CD4-positive, alpha-beta T cell treated with Interleukin-15 for 4 hours (primary cell): ENCODE measurements around the gene RAP2C.

ENCODE experiments used
- DNase-seq: peaks from one replicate; pipeline ENCODE4 v3.0.0-alpha.2; 2020; ENCODE audit warnings: low spot score

The RAP2C gene

DNA sequence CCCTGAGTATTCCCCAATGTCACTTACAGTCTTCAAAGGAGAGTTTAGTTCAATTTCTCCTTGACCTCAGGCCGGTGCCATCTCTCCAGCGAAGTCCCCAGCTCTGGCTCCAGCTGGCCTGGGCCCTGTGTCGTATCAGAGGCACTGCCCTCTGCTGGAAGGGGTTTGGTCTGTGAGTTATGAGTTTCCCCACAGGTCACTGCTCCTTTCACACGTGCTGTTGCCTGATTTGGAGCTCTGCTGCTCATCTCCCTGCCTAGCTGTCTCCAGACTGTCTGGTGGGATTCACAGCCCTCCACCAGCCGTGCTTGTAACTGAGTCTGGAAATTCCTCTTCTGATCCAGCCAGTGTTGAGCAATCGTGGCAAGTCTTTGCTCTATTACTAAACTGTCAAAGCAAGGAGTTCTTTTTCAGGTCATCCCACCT is at the start of gene RAP2C:
RAP2C (minus strand) TSS at position 105 of the 426 bp plus-strand sequence. CDS start 2,179 bp downstream, outside the sequence.
- DNase-seq = peak; percentile 66

DNA sequence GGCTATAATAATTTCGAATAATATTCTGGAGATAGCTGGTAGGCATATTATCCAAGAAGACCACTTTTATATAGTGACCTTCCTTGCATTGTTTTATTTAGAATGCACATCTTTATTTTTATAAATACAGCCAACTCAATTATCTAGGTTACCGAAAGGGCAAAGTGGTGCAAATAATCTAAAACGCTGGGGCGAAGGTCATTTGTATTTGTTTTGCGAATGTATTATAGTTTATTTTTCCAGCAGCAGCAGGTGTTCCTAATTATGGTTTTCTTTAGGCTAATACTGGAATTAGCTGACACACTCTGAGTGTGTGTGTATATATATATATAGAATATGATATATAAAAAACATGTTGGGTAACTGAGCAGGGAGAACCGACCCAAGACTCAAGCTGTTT is 48.1 kb upstream of the RAP2C start:
- no peak for DNase-seq

DNA sequence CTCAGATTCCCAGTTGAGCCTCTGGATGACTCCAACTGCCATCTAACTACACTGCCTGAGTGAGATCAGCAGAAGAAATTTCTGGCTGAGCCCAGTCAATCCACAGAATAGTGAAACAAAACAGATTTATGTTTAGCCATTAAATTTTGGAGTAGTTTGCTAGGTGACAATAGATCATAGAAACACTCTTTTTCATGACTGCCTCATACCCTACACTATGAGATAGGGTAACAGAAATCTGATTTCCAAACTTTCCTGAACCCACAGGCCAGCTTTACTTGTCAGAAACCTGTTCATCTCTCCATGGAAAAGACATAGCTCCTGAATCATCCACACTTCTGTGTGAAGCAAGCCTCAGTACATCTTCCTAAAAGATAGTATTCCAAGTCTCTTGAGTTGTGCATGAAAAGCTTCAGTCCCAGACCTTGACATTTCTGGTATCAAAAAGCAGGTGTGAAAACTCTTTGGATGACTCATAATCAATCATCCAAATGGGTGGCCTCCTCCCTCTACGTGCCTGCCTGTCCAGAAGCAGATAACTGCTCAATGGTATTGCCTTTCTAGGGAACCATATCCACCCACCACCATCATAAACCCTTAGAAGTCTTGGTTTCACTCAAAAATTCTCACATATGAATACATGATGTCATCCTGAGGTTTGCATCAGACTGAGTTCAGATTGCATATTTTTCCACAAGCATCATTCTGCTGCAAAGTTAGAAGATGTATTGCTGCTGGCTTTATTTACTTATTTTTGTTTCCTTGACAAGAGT is 47.5 kb upstream of the RAP2C start:
- no peak for DNase-seq

DNA sequence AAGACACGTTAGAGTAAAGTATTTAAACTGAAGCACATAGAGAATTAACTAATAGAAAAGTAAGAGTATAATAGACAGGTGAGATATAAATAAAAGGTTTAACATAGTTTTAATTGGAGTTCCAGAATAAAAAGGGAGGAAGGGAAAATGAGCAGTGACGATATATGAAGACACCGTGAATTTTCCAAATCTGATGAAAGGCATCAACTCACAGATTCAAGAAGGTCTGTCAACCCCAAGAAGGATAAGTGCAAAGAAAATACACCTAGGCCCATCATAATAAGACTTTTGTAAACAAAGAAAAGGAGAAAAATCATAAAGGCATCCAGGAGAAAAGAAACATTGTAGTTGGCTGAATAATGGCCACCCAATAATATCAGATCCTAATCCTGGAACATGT is 43.9 kb upstream of the RAP2C start:
- no peak for DNase-seq

DNA sequence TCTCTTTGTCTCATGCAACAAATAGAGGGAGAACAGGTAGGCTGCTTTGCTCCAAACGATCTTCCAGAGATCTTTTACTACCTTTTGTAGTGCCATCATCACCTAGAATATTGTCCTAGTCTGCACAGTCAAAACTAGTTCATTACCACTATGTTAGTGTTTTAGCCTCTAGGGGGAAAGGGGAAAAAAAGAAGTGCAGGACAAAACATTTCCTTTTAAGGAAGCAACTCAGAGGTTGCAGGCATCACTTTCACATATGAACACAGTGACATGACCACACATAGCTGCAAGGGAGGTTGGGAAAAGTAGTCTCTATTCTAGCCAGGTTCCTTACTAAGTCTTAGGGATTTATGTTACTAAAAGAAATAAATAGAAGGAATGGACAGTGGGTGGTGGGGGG is 39.3 kb upstream of the RAP2C start:
- DNase-seq = no peak

DNA sequence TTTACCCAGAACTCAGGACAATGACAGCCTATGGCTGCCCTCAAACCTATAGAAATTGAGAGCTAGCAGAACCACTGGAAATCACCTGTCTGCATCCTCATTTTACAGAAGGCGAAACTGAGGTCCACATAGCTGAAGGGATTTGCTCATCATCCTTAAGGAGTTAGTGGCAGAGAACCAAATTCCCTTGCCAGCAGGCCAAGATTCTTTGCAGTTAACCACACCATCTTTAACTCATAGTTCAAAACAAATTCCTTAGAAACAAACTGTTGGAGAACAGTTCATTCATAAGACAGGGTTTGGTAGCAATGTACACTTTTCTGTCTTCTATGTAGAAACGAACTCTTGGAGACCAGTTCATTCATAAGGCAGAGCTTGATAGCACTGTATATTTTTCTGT is 37.9 kb upstream of the RAP2C start:
- DNase-seq = no peak

DNA sequence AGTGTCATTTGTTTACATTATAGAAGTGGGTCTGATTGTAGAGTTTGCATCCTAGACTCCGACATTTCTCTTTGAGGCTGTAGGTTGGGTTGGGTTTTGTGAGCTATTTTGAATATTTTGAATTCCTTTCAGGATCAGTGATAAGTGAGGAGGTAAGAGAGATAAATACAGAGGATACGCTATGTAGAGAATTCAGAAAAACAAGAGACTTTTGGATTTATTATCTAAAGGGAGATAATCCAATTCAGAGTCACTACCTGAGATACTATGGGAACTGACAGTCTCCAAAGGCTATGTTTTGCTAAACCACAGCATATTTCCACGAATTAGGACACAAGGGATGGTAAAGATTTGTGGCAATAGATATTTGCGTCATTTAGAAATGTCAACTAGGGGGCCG is 16.9 kb upstream of the RAP2C start:
- DNase-seq = no peak

DNA sequence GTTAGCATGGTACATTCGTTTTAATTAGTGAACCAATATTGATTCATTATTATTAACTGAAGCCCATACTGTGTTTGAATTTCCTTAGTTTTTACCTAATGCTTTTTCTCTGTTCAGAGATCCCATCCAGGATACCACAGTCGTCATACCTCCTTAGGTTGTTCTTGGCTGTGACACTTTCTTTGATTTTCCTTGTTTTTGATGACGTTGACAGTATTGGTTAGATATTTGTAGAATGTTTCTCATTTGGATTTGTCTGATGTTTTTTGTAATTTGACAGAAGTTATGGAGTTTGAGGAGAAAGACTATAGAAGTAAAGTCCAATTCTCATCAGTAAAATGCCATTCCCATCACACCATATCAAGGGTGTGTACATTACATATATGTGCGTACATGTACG is 16.2 kb upstream of the RAP2C start:
- no peak for DNase-seq

DNA sequence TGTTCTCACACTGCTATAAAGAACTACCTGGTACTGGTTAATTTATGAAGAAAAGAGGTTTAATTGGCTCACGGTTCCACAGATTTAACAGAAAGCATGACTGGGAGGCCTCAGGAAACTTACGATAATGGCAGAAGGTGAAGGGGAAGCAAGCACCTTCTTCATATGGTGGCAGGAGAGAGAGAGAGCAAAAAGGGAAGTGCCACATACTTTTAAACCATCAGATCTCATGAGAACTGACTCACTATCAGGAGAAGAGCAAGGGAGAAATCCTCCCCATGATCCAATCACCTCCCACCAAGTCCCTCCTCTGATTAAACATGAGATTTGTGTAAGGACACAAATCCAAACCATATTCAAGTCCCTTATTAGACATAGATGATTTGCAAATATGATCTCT is 12.3 kb upstream of the RAP2C start:
- no peak for DNase-seq

DNA sequence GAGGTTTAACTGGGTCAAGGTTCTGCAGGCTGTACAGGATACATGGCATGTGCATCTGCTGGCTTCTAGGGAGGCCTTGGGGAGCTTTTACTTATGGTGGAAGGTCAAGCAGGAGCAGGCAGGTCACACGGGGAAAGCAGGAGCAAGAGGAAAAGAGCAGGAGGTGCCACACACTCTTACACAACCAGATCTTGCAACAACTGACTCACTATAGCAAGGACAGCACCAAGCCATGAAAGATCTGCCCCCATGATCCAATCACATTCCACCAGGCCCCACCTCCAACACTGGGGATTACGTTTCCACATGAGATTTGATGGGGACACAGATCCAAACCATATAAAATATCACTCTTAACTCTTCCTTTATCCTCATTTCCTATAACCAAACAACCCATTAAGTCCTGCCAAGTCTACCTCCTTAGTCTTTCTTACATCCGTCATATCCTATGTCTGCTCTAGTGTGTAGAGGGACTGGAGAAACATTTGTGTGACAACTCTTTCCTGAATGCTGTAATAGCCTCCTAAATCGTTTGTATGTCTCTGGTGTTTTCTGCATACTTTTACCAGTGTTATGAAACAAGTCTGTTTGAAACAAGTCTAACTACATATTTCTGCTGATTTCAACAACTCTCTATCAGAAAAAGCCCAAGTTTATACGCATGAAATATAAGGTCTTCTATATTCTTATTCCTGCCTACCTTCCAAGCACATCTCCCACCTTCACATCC is 8.3 kb upstream of the RAP2C start:
- DNase-seq = no peak

DNA sequence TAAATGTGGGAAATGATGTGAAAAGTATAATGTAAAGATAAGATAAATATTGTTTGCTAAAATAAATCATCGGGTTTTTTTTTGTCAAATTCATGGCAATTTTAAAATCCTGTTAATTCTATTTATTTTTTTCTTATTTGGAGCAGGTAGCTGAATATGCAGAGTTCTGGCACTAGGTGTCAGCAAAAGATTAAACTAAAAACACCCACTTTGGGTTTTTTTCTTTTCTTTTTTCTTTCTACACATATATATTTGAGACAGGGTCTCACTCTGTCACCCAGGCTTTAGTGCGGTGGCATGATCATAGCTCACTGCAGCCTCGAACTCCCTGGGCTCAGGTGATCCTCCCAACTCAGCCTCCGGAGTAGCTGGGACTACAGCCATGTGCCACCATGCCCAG is 6.9 kb upstream of the RAP2C start:
- no peak for DNase-seq

DNA sequence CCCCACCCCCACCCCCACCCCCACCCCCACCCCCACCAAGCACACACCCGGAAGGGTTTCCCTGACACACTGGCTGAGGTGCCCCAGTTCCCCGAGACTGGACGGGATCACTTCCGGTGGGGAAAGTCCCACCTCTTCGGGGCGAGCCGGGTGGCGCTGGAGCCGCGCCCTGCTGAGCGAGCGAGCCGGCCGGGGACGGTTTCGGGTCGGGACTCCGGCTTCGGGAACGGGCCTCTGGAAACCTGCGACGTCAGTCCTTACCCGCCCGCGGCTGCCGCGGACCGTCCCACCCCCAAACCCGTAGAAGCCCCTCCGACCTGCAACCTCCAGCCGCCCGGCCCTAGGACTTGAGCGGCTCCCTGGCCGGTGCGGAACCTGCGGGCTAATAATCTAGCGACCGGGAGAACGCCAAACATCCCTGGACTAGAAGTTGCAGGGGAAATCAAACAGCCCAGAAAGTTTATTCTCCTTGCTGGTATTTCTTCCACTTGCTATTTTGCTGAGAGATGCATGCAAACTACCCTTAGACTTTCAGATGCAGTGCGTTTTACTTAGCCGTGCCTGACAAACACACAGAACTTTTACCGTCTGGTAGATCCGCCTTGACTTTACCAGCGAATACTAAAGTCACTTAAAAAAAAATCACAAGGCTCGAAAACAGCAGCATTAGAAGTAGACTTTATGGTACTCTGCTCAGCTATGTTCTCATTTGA is 991 bp downstream of the RAP2C start:
- peak; percentile 83 for DNase-seq

DNA sequence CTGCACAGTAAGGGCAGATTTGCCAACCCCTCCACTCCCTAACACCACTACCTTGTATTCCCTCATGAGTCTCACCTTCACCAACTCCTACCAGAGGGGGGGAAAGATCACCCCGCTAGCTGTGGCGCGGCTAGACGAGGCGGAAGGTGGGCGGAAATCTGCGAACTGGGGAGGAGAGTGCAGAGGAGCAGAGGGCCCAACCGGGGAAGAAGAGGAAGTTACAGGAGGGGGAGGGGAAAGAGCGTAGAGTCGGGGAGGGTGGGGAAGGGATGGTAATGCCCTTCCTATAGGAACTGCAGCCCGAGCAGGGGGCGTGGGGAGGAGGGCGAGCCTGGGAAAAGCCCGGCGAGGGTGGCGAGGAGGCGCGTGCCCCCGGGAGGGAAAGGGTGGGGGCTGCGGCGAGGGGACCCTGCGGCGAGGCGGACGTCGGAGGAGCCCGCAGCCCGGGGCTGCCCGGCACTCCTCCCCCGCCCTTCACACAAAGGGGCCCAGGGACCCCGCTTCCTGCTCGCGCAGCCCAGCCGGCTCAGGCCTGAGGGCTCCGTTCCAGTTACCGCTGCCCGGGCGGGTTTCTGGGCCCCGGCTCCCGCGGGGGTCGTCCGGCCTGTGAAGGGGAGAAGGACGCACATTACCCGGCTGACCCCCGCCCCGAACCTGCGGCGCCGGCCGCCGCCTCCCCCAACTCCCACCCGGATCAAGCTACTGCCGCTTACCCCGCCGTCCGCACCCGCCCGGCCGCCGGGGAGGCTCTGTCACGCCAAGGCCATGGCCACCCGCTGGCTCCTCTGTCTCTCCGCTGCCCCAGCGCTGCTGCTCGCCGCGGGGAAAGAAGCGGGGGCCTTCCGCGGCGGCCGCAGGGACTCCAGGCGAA is 1.8 kb downstream of the RAP2C start:
- peak; percentile 77 for DNase-seq

DNA sequence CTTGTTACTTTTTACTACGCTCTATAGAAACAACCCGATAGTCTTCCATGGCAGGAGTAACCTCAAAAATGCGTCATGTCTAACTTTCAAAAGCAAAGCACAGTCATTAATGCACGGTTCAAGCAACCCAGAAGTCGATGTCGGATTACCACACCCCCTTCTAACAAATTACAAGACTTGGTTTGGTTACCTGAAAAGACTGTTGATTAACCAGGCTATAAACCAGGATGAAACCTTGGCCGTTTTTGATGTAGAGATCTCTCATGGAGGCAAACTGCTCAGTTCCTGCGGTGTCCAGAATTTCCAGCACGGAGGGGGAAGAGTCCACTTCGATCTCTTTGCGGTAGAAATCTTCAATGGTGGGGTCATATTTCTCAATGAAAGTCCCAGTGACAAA is 2.4 kb downstream of the RAP2C start:
- peak; percentile 41 for DNase-seq

DNA sequence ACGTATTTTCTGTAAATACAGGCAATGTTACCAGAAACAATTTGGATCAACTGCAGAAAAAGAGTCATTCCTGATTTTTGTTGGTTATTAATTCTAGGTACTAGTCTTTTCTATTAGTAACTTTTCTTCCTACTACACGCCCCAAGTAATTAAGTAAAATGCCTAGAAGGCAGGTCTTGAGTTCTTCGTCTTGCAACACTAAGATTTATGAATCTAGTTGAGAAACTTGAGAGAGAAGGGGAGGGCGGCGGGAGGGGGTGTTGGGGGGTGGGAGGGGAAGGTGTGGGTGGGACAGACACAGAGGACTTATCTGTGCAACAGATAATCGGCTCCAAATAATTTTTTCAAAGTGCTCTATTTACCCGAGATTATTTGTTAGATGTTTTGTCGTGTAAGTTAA is 3.0 kb downstream of the RAP2C start:
- DNase-seq = no peak

DNA sequence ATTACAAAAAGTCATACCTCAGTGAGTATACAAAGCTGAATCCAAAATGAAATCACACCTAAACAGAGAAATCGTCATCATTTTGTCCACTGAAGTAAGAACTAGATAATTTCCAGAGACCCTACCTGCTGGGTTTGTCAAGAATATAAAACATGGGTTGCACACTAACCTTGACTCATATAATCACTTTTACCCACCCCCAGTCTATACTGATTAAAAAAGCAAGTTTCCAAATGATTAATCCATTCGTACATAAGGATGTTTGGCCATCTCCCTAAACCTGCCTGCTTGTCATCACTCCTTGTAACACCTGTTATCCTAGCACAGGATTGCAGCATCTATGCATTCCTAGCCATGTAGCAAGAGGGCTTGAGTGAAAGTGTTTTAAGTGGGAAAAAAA is 4.7 kb downstream of the RAP2C start:
- DNase-seq = no peak

DNA sequence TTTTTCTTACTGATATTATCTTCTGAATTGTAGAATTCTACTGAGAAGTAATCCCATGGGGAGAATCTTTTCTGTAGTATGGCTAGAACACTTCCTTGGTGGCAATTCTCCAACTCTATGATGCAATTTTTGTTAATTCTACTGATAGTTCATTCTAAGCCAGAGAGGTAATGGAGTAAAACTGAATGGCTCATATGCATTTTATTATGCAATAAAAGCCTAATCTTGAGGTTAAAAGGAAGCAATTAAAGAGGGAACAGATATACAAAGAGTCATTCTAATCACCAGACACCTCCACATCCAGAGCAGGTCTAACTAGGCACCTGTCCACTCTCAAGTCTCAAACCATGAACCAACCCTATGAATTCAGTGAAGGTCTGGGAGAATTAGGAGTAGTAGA is 9.7 kb downstream of the RAP2C start:
- no peak for DNase-seq

DNA sequence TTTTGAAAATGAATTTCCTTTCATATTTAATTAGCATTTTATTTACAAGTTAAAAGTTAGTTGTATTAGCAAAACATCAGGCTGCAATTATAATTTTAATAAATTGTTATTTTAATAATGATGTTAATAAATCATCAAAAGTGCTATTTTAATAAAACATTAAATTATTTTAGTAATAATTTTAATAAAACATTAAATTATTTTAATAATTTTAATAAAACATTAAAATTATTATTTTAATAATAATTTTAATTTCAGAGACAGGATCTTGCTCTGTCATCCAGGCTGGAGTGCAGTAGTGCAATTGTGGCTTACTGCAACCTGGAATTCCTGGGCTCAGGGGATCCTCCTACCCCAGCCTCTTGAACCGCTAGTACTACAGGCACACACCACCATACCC is 10.8 kb downstream of the RAP2C start:
- DNase-seq = no peak

DNA sequence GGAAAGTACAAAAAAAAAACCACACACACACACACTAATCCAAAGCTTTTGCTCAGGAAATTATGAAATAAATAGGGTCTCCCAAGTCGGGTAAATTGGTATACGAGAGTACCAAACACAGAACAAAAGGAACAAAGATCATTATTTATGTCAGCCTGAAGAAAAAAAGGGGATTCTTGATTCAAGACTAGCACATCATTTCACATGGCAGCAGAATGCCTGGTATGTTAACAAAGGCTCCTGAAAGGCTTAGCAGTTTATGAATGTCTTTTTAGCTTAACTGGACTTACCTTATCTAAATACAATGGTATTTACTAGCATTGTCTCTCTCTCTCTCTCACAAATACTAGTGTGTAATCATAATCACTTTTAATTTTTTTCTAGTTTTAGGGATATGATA is 11.3 kb downstream of the RAP2C start:
- DNase-seq = no peak

DNA sequence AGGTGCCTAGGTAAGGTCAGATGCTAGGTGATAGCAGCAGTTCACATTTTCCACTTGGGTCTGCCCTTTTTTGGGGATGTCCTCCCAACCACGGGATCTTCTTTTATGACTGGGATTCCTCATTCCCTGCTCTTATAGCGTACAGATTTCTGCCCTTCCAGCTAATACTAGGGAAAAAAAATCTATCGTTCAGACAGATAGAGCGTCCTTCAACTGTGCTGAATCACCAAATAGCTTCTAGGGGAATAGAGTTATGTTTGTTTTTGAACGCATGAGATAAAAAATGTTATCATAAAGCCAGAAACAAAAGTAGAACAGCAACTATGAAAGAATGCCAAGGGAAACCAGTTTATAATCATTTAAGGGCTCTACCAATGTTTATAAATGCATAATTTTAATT is 13.0 kb downstream of the RAP2C start:
- DNase-seq = no peak

DNA sequence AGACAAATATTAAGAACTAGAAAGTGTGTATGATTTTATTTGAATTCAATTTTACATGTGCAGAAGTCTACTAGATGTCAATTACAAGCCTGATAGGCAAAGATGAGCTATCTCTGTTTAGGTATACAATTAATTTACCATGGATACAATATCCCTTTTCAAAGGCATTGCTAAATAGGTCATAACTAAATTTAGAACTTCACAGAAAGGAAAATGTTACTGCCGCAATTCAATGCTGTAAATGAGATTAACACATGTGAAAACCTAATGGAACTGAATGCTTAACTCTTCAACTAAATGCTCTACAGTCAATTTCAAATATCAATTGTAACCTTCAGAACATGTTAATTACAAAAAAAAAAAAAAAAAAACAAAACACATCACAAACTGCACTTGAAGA is 14.6 kb downstream of the RAP2C start:
- no peak for DNase-seq

DNA sequence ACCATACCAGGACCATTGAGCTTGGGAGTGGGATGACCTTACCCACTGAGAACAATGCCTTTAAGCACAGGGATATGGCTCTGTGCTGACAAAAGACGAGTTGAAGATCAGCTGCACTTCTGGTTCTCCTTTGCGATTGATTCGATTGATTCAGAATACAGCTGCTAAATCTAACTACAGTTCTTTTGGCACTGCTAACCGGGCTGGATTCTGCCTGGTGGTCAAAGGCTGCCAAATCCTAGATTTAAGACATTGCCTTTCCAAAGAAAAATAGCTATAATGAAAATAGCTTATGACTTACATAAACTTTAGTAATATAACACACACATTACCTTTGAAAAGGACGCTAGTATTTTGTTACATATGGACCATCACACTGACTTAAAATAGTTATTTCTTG is 18.3 kb downstream of the RAP2C start:
- no peak for DNase-seq
